ENCODE results near the gene MDGA2. TPM values are rescaled to one million over a fixed set of nuclear protein-coding genes. Genes with fewer than 3 reads are reported as not detected.

MDGA2 gene
- total RNA-seq, 1 experiment from 2014 or later = not detected

- BruUV-seq (replicated peaks) = no TSS peak
- Histone ChIP-seq H3K4me3 (no peak overlapping the region), H3K9me3 (ENCODE audit: insufficient read depth, low read depth) (no peaks in the 10 kb centered on the region), H3K9me2 (ENCODE audit: insufficient read depth) (no peaks in the 10 kb centered on the region), H3K36me3 (ENCODE audit: low read depth) (no peaks in the 10 kb centered on the region), H3K27me3 (ENCODE audit: insufficient read depth, low read depth) (no peaks in the 10 kb centered on the region), H4K20me1 (ENCODE audit: insufficient read depth) (no peaks in the 10 kb centered on the region), H3F3A (ENCODE audit: insufficient read depth, low read depth) (no peaks in the 10 kb centered on the region), H3K4me1 (replicated peaks; ENCODE audit: insufficient read depth) (no peaks in the 10 kb centered on the region), H2AFZ (no peak overlapping the region), H3K27ac (no peak overlapping the region), H3K79me2 (ENCODE audit: low read depth) (no peaks in the 10 kb centered on the region), H3K4me2 (no peak overlapping the region)
- intact Hi-C loops (cut with micrococcal nuclease; ENCODE audit: unreplicated experiment) = no loop called here
- DNase-seq = no peak
- TF ChIP-seq CTCF (conservative IDR thresholded peaks at IDR 0.05) (no peak), EZH2 (IDR thresholded peaks at IDR 0.05; ENCODE audit: low read depth) (no peak)
- CTCF ChIA-PET = no interaction called here
- POLR2A ChIA-PET (ENCODE audit: unreplicated experiment) = no interaction called here
Observed at GRCh38 chr14:47191700-47192099, 483.7 kb downstream of the MDGA2 start.

- H3F3A ChIP-seq (ENCODE audit: insufficient read depth, low read depth) = no peaks in the 10 kb centered on the region
- ChIA-PET POLR2A (ENCODE audit: unreplicated experiment) (no interaction called here), CTCF (no interaction called here)
- no peaks in the 10 kb centered on the region for H3K9me2 ChIP-seq (ENCODE audit: insufficient read depth)
- no peaks in the 10 kb centered on the region for H3K4me1 ChIP-seq (replicated peaks; ENCODE audit: insufficient read depth)
- TF ChIP-seq CTCF (conservative IDR thresholded peaks at IDR 0.05) (no peak), EZH2 (IDR thresholded peaks at IDR 0.05; ENCODE audit: low read depth) (no peak)
- no peak for DNase-seq
- no peaks in the 10 kb centered on the region for H3K9me3 ChIP-seq (ENCODE audit: insufficient read depth, low read depth)
- H3K4me3 ChIP-seq = no peak overlapping the region
- H3K27me3 ChIP-seq (ENCODE audit: insufficient read depth, low read depth) = no peaks in the 10 kb centered on the region
- H4K20me1 ChIP-seq (ENCODE audit: insufficient read depth) = no peaks in the 10 kb centered on the region
- H3K4me2 ChIP-seq = no peak overlapping the region
- H2AFZ ChIP-seq = no peak overlapping the region
- H3K79me2 ChIP-seq (ENCODE audit: low read depth) = no peaks in the 10 kb centered on the region
- BruUV-seq (replicated peaks) = no TSS peak
- no peak overlapping the region for H3K27ac ChIP-seq
- intact Hi-C loops (cut with micrococcal nuclease; ENCODE audit: unreplicated experiment) = no loop called here
- H3K36me3 ChIP-seq (ENCODE audit: low read depth) = no peaks in the 10 kb centered on the region
Observed at GRCh38 chr14:47189911-47190484, 485.4 kb downstream of the MDGA2 start.

- no peaks in the 10 kb centered on the region for H4K20me1 ChIP-seq (ENCODE audit: insufficient read depth)
- ChIA-PET POLR2A (ENCODE audit: unreplicated experiment) (no interaction called here), CTCF (no interaction called here)
- H3K4me3 ChIP-seq = no peak overlapping the region
- H2AFZ ChIP-seq = no peak overlapping the region
- H3K9me3 ChIP-seq (ENCODE audit: insufficient read depth, low read depth) = no peaks in the 10 kb centered on the region
- intact Hi-C loops (cut with micrococcal nuclease; ENCODE audit: unreplicated experiment) = no loop called here
- H3K27ac ChIP-seq = no peak overlapping the region
- no peaks in the 10 kb centered on the region for H3K36me3 ChIP-seq (ENCODE audit: low read depth)
- H3K4me2 ChIP-seq = no peak overlapping the region
- no peak for TF ChIP-seq EZH2 (IDR thresholded peaks at IDR 0.05; ENCODE audit: low read depth)
- no peak for TF ChIP-seq CTCF (conservative IDR thresholded peaks at IDR 0.05)
- no peak for DNase-seq
- no peaks in the 10 kb centered on the region for H3K27me3 ChIP-seq (ENCODE audit: insufficient read depth, low read depth)
- H3K4me1 ChIP-seq (replicated peaks; ENCODE audit: insufficient read depth) = no peaks in the 10 kb centered on the region
- no TSS peak for BruUV-seq (replicated peaks)
- H3F3A ChIP-seq (ENCODE audit: insufficient read depth, low read depth) = no peaks in the 10 kb centered on the region
- H3K9me2 ChIP-seq (ENCODE audit: insufficient read depth) = no peaks in the 10 kb centered on the region
- no peaks in the 10 kb centered on the region for H3K79me2 ChIP-seq (ENCODE audit: low read depth)
Observed at GRCh38 chr14:47186486-47186885, 488.9 kb downstream of the MDGA2 start.
